Measurements from ENCODE around the gene NAT8L.

Gene NAT8L

GRCh38 chr4:2071912-2072867, 13.1 kb downstream of the NAT8L start:
- intact Hi-C loops (cut with DNase I), result no loop called here
- DNase-seq, result peak in 4 of 10 donors; percentile 37 to 86 (median 68)

- intact Hi-C loops (cut with DNase I), result no loop called here
- peak in 2 of 10 donors; percentile 79 to 81 for DNase-seq
These were observed 14.1 kb downstream of the NAT8L start for GRCh38 chr4:2072971-2073807.

- intact Hi-C loops (cut with DNase I), result no loop called here
- peak in 4 of 10 donors; percentile 63 to 91 (median 89) for DNase-seq
These were observed 14.8 kb downstream of the NAT8L start for GRCh38 chr4:2073808-2074481.

- intact Hi-C loops (cut with DNase I), result no loop called here
- DNase-seq, result peak in 2 of 10 donors; percentile 59 to 80
These were observed 15.5 kb downstream of the NAT8L start for GRCh38 chr4:2074588-2074987.

- peak in 2 of 10 donors; percentile 70 to 79 for DNase-seq
- intact Hi-C loops (cut with DNase I), result no loop called here
These were observed 16.3 kb downstream of the NAT8L start for GRCh38 chr4:2075171-2075986.

- intact Hi-C loops (cut with DNase I), result no loop called here
These were observed 17.1 kb downstream of the NAT8L start for GRCh38 chr4:2075987-2076907.

GRCh38 chr4:2076908-2077536, 17.9 kb downstream of the NAT8L start:
- DNase-seq, result peak in 2 of 10 donors; percentile 68 to 77
- intact Hi-C loops (cut with DNase I), result no loop called here

More at GRCh38 chr4:2075987-2076907, 17.1 kb downstream of the NAT8L start:
- DNase-seq, result peak in 1 of 10 donors; percentile 78

GRCh38 chr4:2077537-2078460, 18.7 kb downstream of the NAT8L start:
- intact Hi-C loops (cut with DNase I), result no loop called here
- peak in 1 of 10 donors; percentile 69 for DNase-seq

GRCh38 chr4:2078584-2078983, 19.5 kb downstream of the NAT8L start:
- no peak for DNase-seq
- intact Hi-C loops (cut with DNase I), result no loop called here

- DNase-seq, result peak in 1 of 10 donors; percentile 29
- intact Hi-C loops (cut with DNase I), result no loop called here
These were observed 19.9 kb downstream of the NAT8L start for GRCh38 chr4:2079006-2079405.

- intact Hi-C loops (cut with DNase I), result no loop called here
- DNase-seq, result peak in 1 of 10 donors; percentile 14
These were observed 20.8 kb downstream of the NAT8L start for GRCh38 chr4:2079926-2080325.

GRCh38 chr4:2080429-2081300, 21.5 kb downstream of the NAT8L start:
- peak in 2 of 10 donors; percentile 66 to 80 for DNase-seq
- intact Hi-C loops (cut with DNase I), result no loop called here

GRCh38 chr4:2081540-2081939, 22.4 kb downstream of the NAT8L start:
- peak in 1 of 10 donors; percentile 32 for DNase-seq
- intact Hi-C loops (cut with DNase I), result no loop called here

- peak in 1 of 10 donors; percentile 21 for DNase-seq
- intact Hi-C loops (cut with DNase I), result no loop called here
These were observed 23.0 kb downstream of the NAT8L start for GRCh38 chr4:2082118-2082517.

- DNase-seq, result peak in 1 of 10 donors; percentile 10
- intact Hi-C loops (cut with DNase I), result no loop called here
These were observed 23.5 kb downstream of the NAT8L start for GRCh38 chr4:2082627-2083026.

Data from posterior cingulate gyrus (tissue), 11 donors.